Neural cell (in vitro differentiated cells): ENCODE measurements around the gene ZNF554.

ENCODE experiments used
- EP300 ChIP-seq: fragments of 450-650 bp; conservative IDR thresholded peaks from 2 replicates; pipeline ENCODE4 v1.6.1; 2014; ENCODE audit warnings: antibody characterized with exemption, mild to moderate bottlenecking, moderate library complexity; ENCODE audit not compliant: poor library complexity, severe bottlenecking
- TF ChIP-seq, protein P1 (sequence below): fragments of 450-650 bp; IDR thresholded peaks from 2 replicates; pipeline ENCODE4 v1.5.1; 2014; ENCODE audit warnings: antibody characterized with exemption, mild to moderate bottlenecking, moderate library complexity; ENCODE audit not compliant: poor library complexity, severe bottlenecking

GRCh38 chr19:2805261-2805900, 14.3 kb upstream of the ZNF554 start:
- no peak for TF ChIP-seq EP300
- TF ChIP-seq, protein P1, sequence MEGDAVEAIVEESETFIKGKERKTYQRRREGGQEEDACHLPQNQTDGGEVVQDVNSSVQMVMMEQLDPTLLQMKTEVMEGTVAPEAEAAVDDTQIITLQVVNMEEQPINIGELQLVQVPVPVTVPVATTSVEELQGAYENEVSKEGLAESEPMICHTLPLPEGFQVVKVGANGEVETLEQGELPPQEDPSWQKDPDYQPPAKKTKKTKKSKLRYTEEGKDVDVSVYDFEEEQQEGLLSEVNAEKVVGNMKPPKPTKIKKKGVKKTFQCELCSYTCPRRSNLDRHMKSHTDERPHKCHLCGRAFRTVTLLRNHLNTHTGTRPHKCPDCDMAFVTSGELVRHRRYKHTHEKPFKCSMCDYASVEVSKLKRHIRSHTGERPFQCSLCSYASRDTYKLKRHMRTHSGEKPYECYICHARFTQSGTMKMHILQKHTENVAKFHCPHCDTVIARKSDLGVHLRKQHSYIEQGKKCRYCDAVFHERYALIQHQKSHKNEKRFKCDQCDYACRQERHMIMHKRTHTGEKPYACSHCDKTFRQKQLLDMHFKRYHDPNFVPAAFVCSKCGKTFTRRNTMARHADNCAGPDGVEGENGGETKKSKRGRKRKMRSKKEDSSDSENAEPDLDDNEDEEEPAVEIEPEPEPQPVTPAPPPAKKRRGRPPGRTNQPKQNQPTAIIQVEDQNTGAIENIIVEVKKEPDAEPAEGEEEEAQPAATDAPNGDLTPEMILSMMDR, result no peak
